GM23248 (cell line): Measurements from ENCODE around the gene TACR2. TPM values are rescaled to one million over a fixed set of nuclear protein-coding genes. Genes with fewer than 3 reads are reported as not detected.
A peak's percentile ranks its signal among the peaks of the same experiment; 100 is the strongest.

Source experiments
- DNase-seq: peaks from one replicate; pipeline ENCODE4 v3.0.0-alpha.2; 2015
- H2AFZ ChIP-seq: fragments of 200-600 bp; sonication (generic); 2 replicates; pipeline ENCODE4 v1.6.1; 2016; ENCODE audit warnings: antibody characterized with exemption
- H3F3A ChIP-seq: fragments of 200-600 bp; sonication (generic); 2 replicates; pipeline ENCODE4 v1.6.1; 2016; ENCODE audit warnings: mild to moderate bottlenecking, antibody characterized with exemption, mixed run types; ENCODE audit not compliant: insufficient read depth
- H3K27ac ChIP-seq: fragments of 200-600 bp; sonication (generic); 2 replicates; pipeline ENCODE4 v1.5.1; 2016; ENCODE audit warnings: mild to moderate bottlenecking
- H3K27me3 ChIP-seq: fragments of 200-600 bp; sonication (generic); replicated peaks from 2 replicates; pipeline ENCODE4 v1.6.1; 2016; ENCODE audit warnings: mild to moderate bottlenecking; ENCODE audit not compliant: insufficient read depth
- H3K36me3 ChIP-seq: fragments of 200-600 bp; sonication (generic); 2 replicates; pipeline ENCODE4 v1.6.1; 2016; ENCODE audit warnings: low read depth, mild to moderate bottlenecking
- H3K4me1 ChIP-seq: fragments of 200-600 bp; sonication (generic); 2 replicates; pipeline ENCODE4 v1.6.1; 2016; ENCODE audit warnings: mild to moderate bottlenecking; ENCODE audit not compliant: insufficient read depth
- H3K4me2 ChIP-seq: fragments of 200-600 bp; sonication (generic); one replicate; pipeline ENCODE4 v1.6.1; 2016; ENCODE audit warnings: mild to moderate bottlenecking; ENCODE audit not compliant: unreplicated experiment
- H3K4me3 ChIP-seq: fragments of 200-600 bp; sonication (generic); 2 replicates; pipeline ENCODE4 v1.5.1; 2016; ENCODE audit warnings: mild to moderate bottlenecking
- H3K79me2 ChIP-seq: fragments of 200-600 bp; sonication (generic); 2 replicates; pipeline ENCODE4 v1.6.1; 2016; ENCODE audit warnings: mild to moderate bottlenecking; ENCODE audit not compliant: insufficient read depth
- H3K9ac ChIP-seq: fragments of 200-600 bp; sonication (generic); 2 replicates; pipeline ENCODE4 v1.6.1; 2016; ENCODE audit warnings: mild to moderate bottlenecking
- H3K9me2 ChIP-seq: fragments of 200-600 bp; sonication (generic); 2 replicates; pipeline ENCODE4 v1.6.1; 2016; ENCODE audit warnings: mixed run types, mild to moderate bottlenecking, moderate library complexity; ENCODE audit not compliant: insufficient read depth
- H3K9me3 ChIP-seq: fragments of 200-600 bp; sonication (generic); one replicate; pipeline ENCODE4 v1.6.1; 2017; ENCODE audit warnings: low read depth
- H4K20me1 ChIP-seq: fragments of 200-600 bp; sonication (generic); 2 replicates; pipeline ENCODE4 v1.6.0; 2016; ENCODE audit not compliant: insufficient read depth
- EZH2 ChIP-seq: fragments of 200-600 bp; sonication (generic); IDR thresholded peaks from 2 replicates; pipeline ENCODE4 v1.6.1; 2018; ENCODE audit warnings: antibody characterized with exemption, mild to moderate bottlenecking; ENCODE audit not compliant: insufficient read depth, poor library complexity, severe bottlenecking
- EZH2phosphoT487 ChIP-seq: fragments of 200-600 bp; sonication (generic); IDR thresholded peaks from 2 replicates; pipeline ENCODE4 v1.6.1; 2018; ENCODE audit warnings: antibody characterized with exemption, moderate library complexity, mild to moderate bottlenecking, low read depth; ENCODE audit not compliant: insufficient read depth
- WGBS, 2 experiments: methylation state at CpG; one replicate each; pipeline ENCODE4 v1.1.6; 2015 to 2017; ENCODE audit warnings: low lambda C conversion rate in 2 of 2, low coverage in 1 of 2; ENCODE audit errors: missing lambda C conversion rate in 2 of 2; 5-methylcytosine and 5-hydroxymethylcytosine counted together
- in situ Hi-C: fragments of 300-500 bp; cut with MboI; formaldehyde crosslinking; loops from 2 replicates; pipeline ENCODE4 v1.15.0; 2020
- polyA plus RNA-seq: library from polyadenylated mRNA; unstranded; fragments of >200 nt; fragmentation: Nextera tagmentation; extraction: Ambion mirVana; gene quantifications from 2 replicates; pipeline ENCODE4 v1.2.1, GENCODE V29; 2016
- total RNA-seq: library from RNA; depleted of rRNA; stranded (reverse); fragments of >200 nt; shearing (Covaris generic); gene quantifications from 2 replicates; pipeline ENCODE4 v1.2.3, GENCODE V29; 2014

The TACR2 gene
- total and polyA plus RNA-seq, 2 experiments from 2014 or later, result 0.24 to 0.54 TPM

DNA sequence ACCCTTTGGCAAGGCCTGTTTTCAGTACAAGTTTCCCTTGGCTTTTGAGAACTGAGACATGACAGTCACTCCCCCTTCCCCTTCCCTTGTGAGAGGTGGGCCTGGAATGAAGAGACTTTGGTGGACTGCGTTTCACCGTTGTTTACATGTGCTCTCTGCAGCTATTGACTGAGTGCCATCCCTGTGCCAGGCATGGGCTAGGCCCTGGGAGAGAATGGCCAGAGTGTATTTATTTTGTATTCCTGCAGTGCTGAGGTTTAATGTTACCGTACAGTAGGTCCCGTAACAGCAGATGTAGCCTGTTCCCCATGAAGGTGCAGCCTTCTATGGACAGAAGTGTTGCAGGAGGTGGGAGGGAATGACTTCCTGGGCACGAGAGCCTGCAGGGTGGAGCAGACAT lies 50.0 kb downstream of the TACR2 start:
- in situ Hi-C loops, result no loop called here
- H4K20me1 ChIP-seq, result no peaks in the 10 kb centered on the region
- H3K27me3 ChIP-seq, result no peaks in the 10 kb centered on the region
- no peaks in the 10 kb centered on the region for H3K9me2 ChIP-seq
- H3K27ac ChIP-seq, result no peak overlapping the region
- peaks cover 45% of the 10 kb centered on the region for H3K79me2 ChIP-seq
- H3K4me1 ChIP-seq, result peaks cover 16% of the 10 kb centered on the region
- H3F3A ChIP-seq, result peaks cover 18% of the 10 kb centered on the region
- no peak for TF ChIP-seq EZH2phosphoT487
- no peak for TF ChIP-seq EZH2
- H3K4me2 ChIP-seq, result no peak overlapping the region
- H3K36me3 ChIP-seq, result peaks cover 33% of the 10 kb centered on the region
- DNase-seq, result no peak
- no peak overlapping the region for H3K4me3 ChIP-seq
- H3K9ac ChIP-seq, result no peak overlapping the region
- no peak overlapping the region for H2AFZ ChIP-seq
- H3K9me3 ChIP-seq, result no peaks in the 10 kb centered on the region
- WGBS, 2 experiments, result 94 to 95% methylated on average over 5 of the region's 5 CpGs

DNA sequence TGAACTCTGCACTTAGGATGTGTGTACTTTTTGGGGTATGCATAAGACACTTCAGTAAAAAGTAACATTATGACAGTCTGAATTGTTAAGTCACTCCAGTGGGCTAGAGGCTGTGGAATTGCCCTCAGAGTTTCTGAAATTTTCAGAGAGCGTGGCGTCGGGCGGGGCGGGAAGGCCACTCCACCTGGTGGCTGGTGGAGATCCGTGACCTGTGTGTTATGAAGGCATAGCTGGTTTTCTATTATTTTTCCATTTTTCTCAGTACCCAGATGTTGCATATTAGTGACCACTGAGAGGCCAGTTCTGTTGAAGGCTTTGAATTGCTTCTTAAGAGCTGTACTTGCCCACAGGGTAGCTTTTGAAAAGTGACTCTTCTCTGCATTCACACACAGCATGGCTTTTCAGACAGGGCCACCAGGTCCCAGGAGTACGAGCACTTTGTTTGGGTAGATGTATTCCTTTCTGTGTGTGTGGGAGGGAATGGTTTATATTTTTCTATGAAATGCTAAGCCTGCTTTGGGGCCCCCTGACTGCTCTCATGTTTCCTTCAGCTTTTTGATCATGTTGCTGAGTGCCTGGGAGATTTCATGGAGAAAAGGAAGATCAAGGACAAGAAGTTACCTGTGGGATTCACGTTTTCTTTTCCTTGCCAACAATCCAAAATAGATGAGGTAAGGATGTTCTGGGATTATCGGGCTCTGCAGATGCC lies 52.3 kb downstream of the TACR2 start:
- 85 to 92% methylated on average over 9 of the region's 9 CpGs for WGBS, 2 experiments
- DNase-seq, result no peak
- Histone ChIP-seq H3K9ac (no peak overlapping the region), H3K36me3 (peaks cover 20% of the 10 kb centered on the region; the same call in 1 of the 2 replicates), H3F3A (peaks cover 21% of the 10 kb centered on the region), H3K4me2 (no peak overlapping the region), H2AFZ (no peak overlapping the region), H3K4me3 (no peak overlapping the region), H3K27me3 (no peaks in the 10 kb centered on the region), H4K20me1 (no peaks in the 10 kb centered on the region), H3K27ac (no peak overlapping the region), H3K79me2 (peaks cover 66% of the 10 kb centered on the region), H3K4me1 (peaks cover 38% of the 10 kb centered on the region), H3K9me3 (no peaks in the 10 kb centered on the region), H3K9me2 (no peaks in the 10 kb centered on the region)
- no peak for TF ChIP-seq EZH2phosphoT487
- in situ Hi-C loops, result no loop called here

DNA sequence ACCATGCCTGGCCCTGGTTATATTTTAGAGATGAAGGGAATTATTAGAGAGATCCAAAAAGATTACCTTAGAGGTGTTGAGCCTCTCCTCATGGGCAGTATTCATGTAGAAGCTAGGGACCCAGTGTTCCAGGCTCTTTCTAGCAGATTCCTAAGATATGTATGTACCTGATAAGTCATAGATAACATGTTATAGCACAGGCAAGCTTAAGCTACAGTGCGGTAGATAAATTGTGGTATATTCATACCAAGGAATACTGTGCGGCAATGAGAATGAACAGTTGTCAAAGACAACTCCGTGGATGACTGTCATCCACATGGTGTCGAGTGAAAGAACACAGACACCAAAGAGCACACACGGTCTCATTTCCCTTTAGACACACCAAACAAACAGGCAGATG lies 53.1 kb downstream of the TACR2 start:
- Histone ChIP-seq H3K4me1 (peaks cover 45% of the 10 kb centered on the region), H3K9me2 (no peaks in the 10 kb centered on the region), H3K27ac (no peak overlapping the region), H3K4me3 (no peak overlapping the region), H3K9ac (no peak overlapping the region), H3K4me2 (no peak overlapping the region), H3K9me3 (no peaks in the 10 kb centered on the region), H4K20me1 (no peaks in the 10 kb centered on the region), H2AFZ (no peak overlapping the region), H3K27me3 (no peaks in the 10 kb centered on the region), H3F3A (peaks cover 21% of the 10 kb centered on the region), H3K79me2 (peaks cover 74% of the 10 kb centered on the region), H3K36me3 (peaks cover 14% of the 10 kb centered on the region; the same call in 1 of the 2 replicates)
- no peak for TF ChIP-seq EZH2phosphoT487
- no peak for TF ChIP-seq EZH2
- 81 to 83% methylated on average over 5 of the region's 5 CpGs for WGBS, 2 experiments
- in situ Hi-C loops, result no loop called here
- no peak for DNase-seq

DNA sequence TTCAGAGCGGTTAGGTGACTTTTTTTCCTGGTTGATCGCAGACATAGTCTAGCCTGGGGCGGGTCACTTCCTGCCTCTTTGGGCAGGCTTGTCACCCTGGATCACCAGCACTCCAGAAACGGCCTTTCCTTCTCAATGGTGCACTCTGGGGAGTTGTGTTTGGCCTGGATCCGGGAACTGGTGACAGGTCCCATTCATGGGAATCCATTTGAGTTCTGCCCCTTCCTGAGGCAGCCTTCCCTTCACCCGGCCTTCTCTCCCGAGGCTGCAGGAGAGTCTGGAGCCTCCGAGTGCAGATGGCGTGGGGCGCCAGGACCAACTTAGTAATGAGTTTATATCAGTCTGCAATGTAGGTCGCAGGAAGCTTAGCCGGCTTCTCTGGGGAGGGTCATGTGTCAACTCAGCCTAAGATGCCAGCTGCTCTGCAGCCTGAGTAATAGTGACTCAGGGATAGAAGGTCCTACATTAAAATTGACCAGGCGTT lies 54.2 kb downstream of the TACR2 start:
- H3K9me2 ChIP-seq, result no peaks in the 10 kb centered on the region
- WGBS, 2 experiments, result 27% methylated on average over 13 of the region's 13 CpGs
- no peaks in the 10 kb centered on the region for H3K9me3 ChIP-seq
- peak overlapping the region; percentile 23; the same call in 1 of the 2 replicates for H3K4me3 ChIP-seq
- peak overlapping the region; percentile 81 for H3K27ac ChIP-seq
- peak; percentile 93 for DNase-seq
- H3K4me2 ChIP-seq, result peak overlapping the region; percentile 24
- no peaks in the 10 kb centered on the region for H3K27me3 ChIP-seq
- H3K4me1 ChIP-seq, result peaks cover 45% of the 10 kb centered on the region
- H3F3A ChIP-seq, result peaks cover 21% of the 10 kb centered on the region
- H3K9ac ChIP-seq, result peak overlapping the region; percentile 50
- in situ Hi-C loops, result no loop called here
- H3K79me2 ChIP-seq, result peaks cover 85% of the 10 kb centered on the region
- H3K36me3 ChIP-seq, result peaks cover 11% of the 10 kb centered on the region; the same call in 1 of the 2 replicates
- no peaks in the 10 kb centered on the region for H4K20me1 ChIP-seq
- TF ChIP-seq EZH2 (no peak), EZH2phosphoT487 (no peak)
- no peak overlapping the region for H2AFZ ChIP-seq
